ENCODE results near the gene PLXNA2. TPM values are rescaled to one million over a fixed set of nuclear protein-coding genes. Genes with fewer than 3 reads are reported as not detected.

Gene PLXNA2
- total and polyA plus RNA-seq, 2 of the 13 experiments (the other 11 are each of a cell fraction or from before 2014, with no cell fraction given), result 1.1 to 2.1 TPM

- Histone ChIP-seq H3K4me1 (ENCODE audit: insufficient read depth, low read length) (no peaks in the 10 kb centered on the region), H3K27me3 (ENCODE audit: control insufficient read depth in 1 of 2, insufficient read depth in 2 of 2, low read length in 2 of 2) (no peaks in the 10 kb centered on the region), H3K9me3 (ENCODE audit: low read length) (no peaks in the 10 kb centered on the region), H3K9ac (ENCODE audit: insufficient read depth, low read depth, low read length) (no peak overlapping the region), H4K20me1 (ENCODE audit: insufficient read depth, low read length) (no peaks in the 10 kb centered on the region), H3K79me2 (ENCODE audit: insufficient read depth, low read length) (no peaks in the 10 kb centered on the region), H3K4me2 (ENCODE audit: low read depth, low read length) (no peak overlapping the region), H3K36me3 (replicated peaks in 1 of 2; ENCODE audit: control insufficient read depth in 1 of 2, insufficient read depth in 2 of 2, low read length in 2 of 2) (no peaks in the 10 kb centered on the region), H3K4me3 (replicated peaks in 1 of 3; ENCODE audit: insufficient read depth in 1 of 3, low read depth in 2 of 3, low read length in 3 of 3) (no peak overlapping the region), H3K27ac (ENCODE audit: extremely low read length, insufficient read depth, low read length) (no peak overlapping the region), H2AFZ (ENCODE audit: low read length) (no peak overlapping the region)
- no peak for DNase-seq (ENCODE audit: low spot score)
- WGBS (ENCODE audit: low lambda C conversion rate), result 74% methylated on average over 6 of the region's 6 CpGs
- TF ChIP-seq CBX2 (IDR thresholded peaks at IDR 0.05; ENCODE audit: low read depth, low read length) (no peak), CBX2 (CRISPR knock-in tag; IDR thresholded peaks at IDR 0.05; ENCODE audit: low read depth) (no peak), ZFP41 (CRISPR knock-in tag; IDR thresholded peaks at IDR 0.05; ENCODE audit: borderline replicate concordance) (no peak), ARID2 (CRISPR knock-in tag; IDR thresholded peaks at IDR 0.05; ENCODE audit: borderline replicate concordance) (no peak), GTF3A (CRISPR knock-in tag; conservative IDR thresholded peaks at IDR 0.05) (no peak), HNRNPL (IDR thresholded peaks at IDR 0.05; ENCODE audit: low read depth, low read length) (no peak), ZBTB14 (CRISPR knock-in tag; IDR thresholded peaks at IDR 0.05) (no peak), FOSL1 (CRISPR knock-in tag; IDR thresholded peaks at IDR 0.05; ENCODE audit: borderline replicate concordance) (no peak), DDIT3 (CRISPR knock-in tag; IDR thresholded peaks at IDR 0.05) (no peak), RNF219 (CRISPR knock-in tag; IDR thresholded peaks at IDR 0.05) (no peak), ZNF441 (CRISPR knock-in tag; IDR thresholded peaks at IDR 0.05; ENCODE audit: borderline replicate concordance) (no peak), ZKSCAN1 (IDR thresholded peaks at IDR 0.05; ENCODE audit: low read length) (no peak), ZSCAN5A (CRISPR knock-in tag; IDR thresholded peaks at IDR 0.05; ENCODE audit: borderline replicate concordance) (no peak), ATF7 (IDR thresholded peaks at IDR 0.05) (no peak), ATF7 (CRISPR knock-in tag; IDR thresholded peaks at IDR 0.05) (no peak), SRF (IDR thresholded peaks at IDR 0.05; ENCODE audit: low read depth, low read length) (no peak), KAT7 (CRISPR knock-in tag; IDR thresholded peaks at IDR 0.05; ENCODE audit: borderline replicate concordance) (no peak), PPARG (CRISPR knock-in tag; conservative IDR thresholded peaks at IDR 0.05) (no peak), TCF12 (IDR thresholded peaks at IDR 0.05) (no peak), TCF12 (CRISPR knock-in tag; IDR thresholded peaks at IDR 0.05) (no peak)
- no TSS peak for BruUV-seq (replicated peaks)
- intact Hi-C loops (cut with micrococcal nuclease; ENCODE audit: unreplicated experiment) (no loop called here), in situ Hi-C loops (cut with HindIII; ENCODE audit: extremely low pct_ligation_motif_present, low pct_unique_long_range_greater_than_20kb) (no loop called here)
- no peak for FAIRE-seq
- no peak for ATAC-seq
- POLR2A ChIA-PET, result no interaction called here
- CTCF ChIA-PET (ENCODE audit: low intra/inter-chr PET ratio, low total read pairs), result no interaction called here
Measured at GRCh38 chr1:208074353-208074752, 169.8 kb downstream of the PLXNA2 start.

Measured in HepG2 (cell line).